GM19025 (cell line): ENCODE data around the gene AKAP8.
"Not testable (repeated sequence)": the region's sequence is repeated elsewhere in the genome, so short reads cannot be mapped to it uniquely, and the experiment has no call there.

Source experiments
- ATAC-seq: cut with Tn5 transposase; IDR thresholded peaks from one replicate; pipeline ENCODE4 v1.9.1; 2021; ENCODE audit warnings: mild to moderate bottlenecking, low read depth, moderate library complexity; ENCODE audit not compliant: unreplicated experiment

Gene AKAP8

GRCh38 chr19:15337202-15337601 lies 42.4 kb downstream of the AKAP8 start:
- no peak for ATAC-seq

GRCh38 chr19:15335992-15336391 lies 43.6 kb downstream of the AKAP8 start:
- ATAC-seq: not testable (repeated sequence)

GRCh38 chr19:15332311-15332996 lies 47.1 kb downstream of the AKAP8 start, which contains the start of gene BRD4:
TSS of gene BRD4 (minus strand) at chr19:15332539. CDS start at chr19:15273099, 59,440 bp downstream.
- peak; percentile 48 for ATAC-seq

- peak; percentile 43 for ATAC-seq
These were observed 47.9 kb downstream of the AKAP8 start for GRCh38 chr19:15331419-15332310.

- no peak for ATAC-seq
These were observed 48.7 kb downstream of the AKAP8 start for GRCh38 chr19:15330801-15331418.

GRCh38 chr19:15328312-15328711 lies 51.3 kb downstream of the AKAP8 start:
- ATAC-seq: no peak

GRCh38 chr19:15324791-15325519 lies 54.6 kb downstream of the AKAP8 start:
- ATAC-seq: no peak

GRCh38 chr19:15323496-15324235 lies 55.9 kb downstream of the AKAP8 start:
- no peak for ATAC-seq

- ATAC-seq: no peak
These were observed 57.8 kb downstream of the AKAP8 start for GRCh38 chr19:15321739-15322138.

GRCh38 chr19:15320116-15320515 lies 59.5 kb downstream of the AKAP8 start:
- no peak for ATAC-seq

- no peak for ATAC-seq
These were observed 61.3 kb downstream of the AKAP8 start for GRCh38 chr19:15318241-15318691.

- no peak for ATAC-seq
These were observed 62.1 kb downstream of the AKAP8 start for GRCh38 chr19:15317392-15318071.

- ATAC-seq: no peak
These were observed 63.1 kb downstream of the AKAP8 start for GRCh38 chr19:15316498-15316897.

GRCh38 chr19:15315101-15315500 lies 64.5 kb downstream of the AKAP8 start:
- ATAC-seq: no peak

- no peak for ATAC-seq
These were observed 65.8 kb downstream of the AKAP8 start for GRCh38 chr19:15313649-15314279.

- ATAC-seq: no peak
These were observed 72.4 kb downstream of the AKAP8 start for GRCh38 chr19:15307169-15307568.

- ATAC-seq: no peak
These were observed 73.8 kb downstream of the AKAP8 start for GRCh38 chr19:15305582-15306334.

GRCh38 chr19:15304140-15304705 lies 75.4 kb downstream of the AKAP8 start:
- no peak for ATAC-seq
